Kidney epithelial cell (primary cell): ENCODE data around the gene POF1B. TPM values are rescaled to one million over a fixed set of nuclear protein-coding genes. Genes with fewer than 3 reads are reported as not detected.

Experiments
- DNase-seq: peaks from one replicate; pipeline ENCODE4 v3.0.0-alpha.2; 2010; ENCODE audit warnings: low read depth
- H3K27me3 ChIP-seq: 2 replicates; pipeline ENCODE4 v1.6.0; 2011; ENCODE audit warnings: low read length; ENCODE audit not compliant: control insufficient read depth, insufficient read depth
- H3K36me3 ChIP-seq: 2 replicates; pipeline ENCODE4 v1.5.1; 2011; ENCODE audit warnings: low read length; ENCODE audit not compliant: control insufficient read depth, insufficient read depth
- H3K4me3 ChIP-seq: 2 replicates; pipeline ENCODE4 v1.5.1; 2011; ENCODE audit warnings: low read depth, mild to moderate bottlenecking, control low read depth, low read length
- CTCF ChIP-seq: IDR thresholded peaks from 2 replicates; pipeline ENCODE4 v1.5.1; 2011; ENCODE audit warnings: mild to moderate bottlenecking, moderate library complexity, low read length, control low read depth, inconsistent platforms; ENCODE audit not compliant: insufficient read depth, poor library complexity, severe bottlenecking
- total RNA-seq: library from RNA; depleted of rRNA; stranded (reverse); fragments of >200 nt; gene quantifications from 2 replicates; pipeline ENCODE4 v1.2.3, GENCODE V29; 2015

The POF1B gene
- not detected in 2 replicates for total RNA-seq

- no peak for TF ChIP-seq CTCF
- no peak within 1 kb of the TSS for H3K4me3 ChIP-seq
- H3K36me3 ChIP-seq: no peaks in the 10 kb centered on the region
- DNase-seq: no peak
- no peaks in the 10 kb centered on the region for H3K27me3 ChIP-seq
These were observed at the start of gene POF1B for GRCh38 chrX:85379174-85379907. TSS of gene POF1B (minus strand) at chrX:85379665. CDS start at chrX:85379454, 211 bp downstream.

- Histone ChIP-seq H3K36me3 (no peaks in the 10 kb centered on the region), H3K4me3 (no peak overlapping the region), H3K27me3 (no peaks in the 10 kb centered on the region)
- TF ChIP-seq CTCF: no peak
- no peak for DNase-seq
These were observed 49.6 kb upstream of the POF1B start for GRCh38 chrX:85429066-85429465.

GRCh38 chrX:85419293-85419692 lies 39.8 kb upstream of the POF1B start:
- no peaks in the 10 kb centered on the region for H3K27me3 ChIP-seq
- H3K36me3 ChIP-seq: no peaks in the 10 kb centered on the region
- TF ChIP-seq CTCF: no peak
- no peak for DNase-seq
- H3K4me3 ChIP-seq: no peak overlapping the region

GRCh38 chrX:85391878-85392238 lies 12.4 kb upstream of the POF1B start:
- H3K4me3 ChIP-seq: no peak overlapping the region
- H3K36me3 ChIP-seq: no peaks in the 10 kb centered on the region
- no peak for DNase-seq
- TF ChIP-seq CTCF: no peak
- H3K27me3 ChIP-seq: no peaks in the 10 kb centered on the region

GRCh38 chrX:85391185-85391877 lies 11.9 kb upstream of the POF1B start:
- TF ChIP-seq CTCF: no peak
- DNase-seq: no peak
- Histone ChIP-seq H3K36me3 (no peaks in the 10 kb centered on the region), H3K27me3 (no peaks in the 10 kb centered on the region), H3K4me3 (no peak overlapping the region)
